ENCODE data around the gene PTGER3.
"Not testable (repeated sequence)": the region's sequence is repeated elsewhere in the genome, so short reads cannot be mapped to it uniquely, and the experiment has no call there.

The PTGER3 gene

GRCh38 chr1:71002709-71003475, 44.7 kb downstream of the PTGER3 start:
- no peak for DNase-seq

DNA sequence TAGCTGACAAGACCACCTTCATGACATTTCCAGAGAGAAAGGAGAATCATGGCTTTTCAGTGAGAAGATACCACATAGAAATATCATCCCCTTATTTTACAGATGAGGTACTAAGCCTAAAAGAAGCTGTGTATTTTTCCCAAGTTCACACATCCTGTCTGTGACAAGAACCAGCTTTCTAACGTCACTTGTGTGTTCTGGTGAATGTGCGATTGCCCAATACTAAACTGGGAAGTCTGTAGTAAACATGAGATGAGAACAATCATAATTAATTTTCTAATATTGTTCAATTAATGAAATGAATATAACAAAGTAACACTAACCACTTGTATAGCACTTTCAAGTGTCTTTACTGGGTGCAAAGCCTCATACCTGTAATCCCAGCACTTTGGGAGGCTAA, 46.0 kb downstream of the PTGER3 start:
- DNase-seq: no peak

DNA sequence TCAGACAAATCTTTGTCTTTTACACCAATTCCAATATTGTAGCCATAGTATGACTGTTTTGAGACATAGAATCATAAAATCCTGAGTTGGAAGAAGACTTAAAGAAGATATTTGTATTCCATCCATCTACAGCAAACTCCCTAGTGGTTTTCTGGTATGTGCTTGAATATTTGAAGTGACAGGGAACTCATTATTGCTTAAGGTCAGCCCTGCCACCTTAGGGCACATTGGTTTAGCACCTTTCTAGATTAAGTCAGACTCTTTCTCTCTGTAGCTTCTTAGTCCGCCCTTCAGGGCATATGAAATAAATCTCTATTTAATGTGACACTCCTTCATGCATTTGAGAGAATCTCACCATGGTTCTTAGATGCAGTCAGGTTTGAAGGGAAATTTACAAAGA, 49.8 kb downstream of the PTGER3 start:
- DNase-seq: no peak

- DNase-seq: no peak
These were observed 52.8 kb downstream of the PTGER3 start for GRCh38 chr1:70994753-70995268.

- no peak for DNase-seq
These were observed 53.8 kb downstream of the PTGER3 start for GRCh38 chr1:70993798-70994197.

DNA sequence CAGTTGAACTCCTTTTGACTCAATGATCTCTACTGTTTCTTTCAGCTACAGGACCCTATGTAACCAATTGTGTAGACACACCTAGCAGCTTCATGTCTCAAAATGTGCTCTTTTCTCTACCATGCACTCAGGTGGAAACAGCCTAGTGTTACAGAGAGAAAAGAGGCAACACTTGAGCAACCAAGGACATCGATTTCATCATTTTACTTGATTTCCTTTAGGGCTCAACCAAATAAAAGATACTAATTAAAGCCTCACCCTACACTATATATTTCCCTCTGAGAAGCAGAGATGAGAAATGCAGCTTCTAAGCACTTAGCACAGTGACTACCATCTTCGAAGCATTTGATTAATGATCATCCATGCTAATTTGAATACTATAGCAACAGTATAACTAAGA, 55.1 kb downstream of the PTGER3 start:
- DNase-seq: no peak

- no peak for DNase-seq
These were observed 57.0 kb downstream of the PTGER3 start for GRCh38 chr1:70990469-70991253.

DNA sequence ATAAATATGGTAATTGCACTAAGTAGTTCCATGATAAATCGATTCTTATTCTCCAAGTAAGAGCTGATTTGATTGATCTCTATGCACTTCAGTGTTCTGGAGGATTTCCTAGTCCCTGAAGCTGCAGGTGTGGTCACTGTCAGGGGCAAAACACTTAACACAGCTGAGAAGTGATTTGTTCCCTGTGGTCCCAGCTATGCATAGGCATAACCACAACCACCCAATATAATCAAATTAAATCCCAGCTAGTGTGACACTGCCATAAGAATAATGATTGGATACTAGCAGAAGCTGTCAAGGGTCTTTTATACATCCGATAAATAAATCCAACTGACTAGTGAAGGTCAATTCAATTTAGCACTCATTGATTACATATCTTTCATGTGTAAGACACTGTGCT, 60.1 kb downstream of the PTGER3 start:
- no peak for DNase-seq

GRCh38 chr1:70985776-70986225, 61.8 kb downstream of the PTGER3 start:
- not testable (repeated sequence) for DNase-seq

GRCh38 chr1:70985278-70985677, 62.3 kb downstream of the PTGER3 start:
- not testable (repeated sequence) for DNase-seq

DNA sequence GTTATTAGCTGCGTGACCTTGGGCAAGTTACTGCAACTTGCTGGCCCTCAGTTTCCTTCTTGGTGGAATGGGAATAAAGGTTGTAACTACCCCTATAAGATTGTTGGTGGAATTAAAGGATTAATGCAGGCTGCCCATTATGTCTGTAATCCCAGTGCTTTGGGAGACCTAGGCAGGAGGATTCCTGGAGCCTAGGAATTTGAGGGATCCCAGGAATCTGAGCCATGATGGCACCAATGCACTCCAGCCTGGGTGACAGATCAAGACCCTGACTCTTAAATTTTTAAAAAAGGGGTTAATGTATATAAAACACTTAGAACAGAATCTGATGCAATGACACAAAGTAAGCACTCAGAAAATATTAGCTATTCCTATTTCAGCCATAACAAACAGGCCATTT, 67.3 kb downstream of the PTGER3 start:
- no peak for DNase-seq

DNA sequence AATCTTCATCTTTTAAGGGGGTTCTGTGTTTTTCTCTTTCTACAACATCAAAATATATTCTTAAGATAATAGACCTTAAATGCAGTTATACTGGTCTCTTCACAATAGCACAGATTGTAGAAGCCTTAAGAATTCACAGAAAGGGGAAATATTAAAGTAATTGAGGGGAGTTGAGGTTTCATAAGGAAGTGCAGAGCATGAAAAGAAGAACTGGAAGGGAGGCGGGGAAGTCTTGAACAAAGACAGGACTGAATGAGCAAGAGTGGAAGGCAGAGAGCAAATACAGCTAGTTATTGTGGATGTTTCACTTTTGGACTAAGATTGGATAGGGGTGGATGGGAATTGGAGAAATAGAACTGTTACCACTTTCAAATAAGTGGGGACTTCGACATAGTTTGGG, 67.7 kb downstream of the PTGER3 start:
- DNase-seq: no peak

DNA sequence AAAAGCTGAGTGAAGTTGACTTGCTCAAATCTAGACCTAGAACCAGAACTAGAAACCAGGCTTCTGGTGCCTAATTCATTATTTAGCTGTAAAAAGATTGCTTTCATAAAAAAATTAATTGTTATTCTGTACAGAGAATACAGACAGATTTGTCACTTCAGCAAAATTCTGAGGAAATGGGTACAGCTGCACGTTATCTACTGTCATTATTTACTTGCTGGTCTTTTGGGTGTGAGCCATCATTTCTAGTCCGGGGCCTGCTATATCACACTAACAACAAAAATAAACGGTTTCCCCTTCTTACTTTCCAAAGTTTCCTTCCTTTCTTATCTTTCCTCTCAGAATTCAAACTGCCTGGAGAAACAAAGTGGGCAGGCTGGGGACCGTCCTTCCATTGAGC, 68.3 kb downstream of the PTGER3 start:
- no peak for DNase-seq

GRCh38 chr1:70978623-70979022, 69.0 kb downstream of the PTGER3 start:
- no peak for DNase-seq

GRCh38 chr1:70977575-70977974, 70.0 kb downstream of the PTGER3 start:
- DNase-seq: no peak

GRCh38 chr1:70977041-70977440, 70.6 kb downstream of the PTGER3 start:
- no peak for DNase-seq

- no peak for DNase-seq
These were observed 73.9 kb downstream of the PTGER3 start for GRCh38 chr1:70973754-70974153.

DNA sequence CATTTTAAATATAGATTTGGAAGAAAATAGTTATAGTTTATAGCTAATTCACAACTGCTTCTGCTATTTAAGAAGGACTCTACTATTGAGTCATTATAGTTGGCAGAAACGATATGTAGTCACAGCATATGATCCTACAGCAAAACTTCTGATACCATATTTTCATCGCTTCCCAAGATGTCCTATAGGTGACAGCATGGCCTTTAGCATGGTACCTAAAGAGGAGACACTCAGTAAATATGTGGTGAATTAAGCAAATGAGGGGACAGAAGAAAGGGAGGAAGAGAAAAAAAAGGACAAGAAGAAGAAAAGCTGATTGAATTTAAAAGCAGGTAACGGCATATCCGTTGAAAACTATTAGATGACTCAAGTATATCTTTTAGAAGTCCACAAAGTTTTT, 77.2 kb downstream of the PTGER3 start:
- DNase-seq: no peak

DNA sequence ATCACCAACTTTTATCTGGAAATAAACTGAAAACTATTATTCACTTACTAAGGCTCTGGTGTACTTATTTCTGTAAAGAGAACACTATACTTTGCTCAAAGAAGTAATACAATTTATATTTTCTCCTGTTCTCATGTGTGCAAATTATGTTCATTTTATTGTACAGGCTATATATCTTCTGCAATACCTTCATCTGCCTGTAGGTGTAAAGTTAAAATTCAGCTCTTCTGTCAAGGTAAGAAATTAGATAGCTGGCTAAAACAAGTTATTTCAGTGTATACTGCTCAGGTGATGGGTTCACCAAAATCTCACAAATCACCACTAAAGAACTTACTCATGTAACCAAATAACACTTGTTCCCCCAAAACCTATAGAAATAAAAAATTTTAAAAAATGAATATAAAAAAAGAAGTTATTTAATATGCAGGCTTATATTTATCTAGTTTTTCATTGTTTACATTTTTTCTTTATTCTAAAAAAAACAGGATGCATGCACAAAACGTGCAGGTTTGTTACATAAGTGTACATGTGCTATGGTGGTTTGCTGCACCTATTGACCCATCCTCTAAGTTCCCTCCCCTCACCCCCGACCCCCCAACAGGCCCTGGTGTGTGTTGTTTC, 81.5 kb downstream of the PTGER3 start:
- DNase-seq: no peak

GRCh38 chr1:70963374-70963773, 84.2 kb downstream of the PTGER3 start:
- no peak for DNase-seq

- DNase-seq: no peak
These were observed 86.1 kb downstream of the PTGER3 start for GRCh38 chr1:70961374-70961975.

DNA sequence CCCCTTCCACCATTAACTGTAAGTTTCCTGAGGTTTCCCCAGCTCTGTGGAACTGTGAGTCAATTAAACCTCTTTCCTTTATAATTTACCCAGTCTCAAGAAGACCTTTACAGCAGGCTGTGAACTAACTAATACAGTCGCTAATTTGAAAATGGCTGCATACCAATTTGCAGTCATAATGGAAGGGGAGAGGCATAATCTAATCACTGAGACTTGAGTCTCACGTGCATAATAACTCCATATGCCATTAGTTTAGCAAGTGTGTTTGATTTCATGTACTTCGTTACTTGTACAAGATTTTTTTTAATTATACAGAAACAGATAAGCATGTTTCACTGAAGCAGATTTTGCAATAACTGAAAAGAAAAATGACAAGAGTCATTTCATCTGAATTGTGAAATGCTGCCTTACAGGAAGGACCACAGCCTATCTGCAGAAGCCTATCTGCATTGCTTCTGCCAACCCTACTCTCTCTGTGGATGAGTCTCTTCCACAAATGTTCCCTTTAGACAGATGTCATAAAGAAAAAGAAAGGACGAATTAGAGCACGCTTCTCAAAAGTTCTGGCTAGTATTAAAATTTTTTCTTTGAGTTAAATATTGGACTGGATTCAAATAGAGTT, 99.1 kb downstream of the PTGER3 start:
- no peak for DNase-seq

DNA sequence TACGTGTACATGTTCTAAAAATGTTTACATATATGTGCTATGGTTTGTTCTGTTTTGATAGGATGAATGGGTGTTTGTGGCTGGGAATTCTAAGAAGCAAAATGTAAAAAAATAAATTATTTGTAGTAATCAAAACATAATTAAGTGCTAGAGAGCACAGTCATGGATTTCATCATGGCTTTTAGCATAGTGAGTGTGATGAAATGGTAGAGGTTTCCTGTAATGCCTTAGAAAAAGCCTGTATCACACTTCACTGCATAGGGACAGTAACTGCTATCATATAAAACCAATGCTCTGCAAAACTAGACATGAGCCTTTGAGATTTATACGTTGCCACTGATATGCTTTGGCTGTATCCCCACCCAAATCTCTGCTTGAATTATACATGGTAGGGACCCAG, 99.8 kb downstream of the PTGER3 start:
- no peak for DNase-seq

Data from stimulated activated CD4-positive, alpha-beta T cell treated with anti-CD3 and anti-CD28 coated beads, Interleukin-4, amount 100 ng/mL, for 24 hours (primary cell).